NB4 (cell line): ENCODE measurements around the gene SNRK.

Experiments used
- MAX ChIP-seq: IDR thresholded peaks from 2 replicates; pipeline ENCODE4 v1.6.1; 2011; ENCODE audit warnings: low read depth, low read length
- MYC ChIP-seq: IDR thresholded peaks from 2 replicates; pipeline ENCODE4 v1.6.1; 2011; ENCODE audit warnings: low read depth, low read length
- POLR2A ChIP-seq: IDR thresholded peaks from 2 replicates; pipeline ENCODE4 v1.6.1; 2011; ENCODE audit warnings: mild to moderate bottlenecking; ENCODE audit not compliant: insufficient read length; ENCODE audit errors: extremely low read depth
- TF ChIP-seq, protein P1 (sequence below): IDR thresholded peaks from one replicate; pipeline ENCODE4 v1.5.1; 2012; ENCODE audit warnings: low read depth, low read length

GRCh38 chr3:43323541-43323940 lies 37.2 kb downstream of the SNRK start:
- TF ChIP-seq, protein P1, sequence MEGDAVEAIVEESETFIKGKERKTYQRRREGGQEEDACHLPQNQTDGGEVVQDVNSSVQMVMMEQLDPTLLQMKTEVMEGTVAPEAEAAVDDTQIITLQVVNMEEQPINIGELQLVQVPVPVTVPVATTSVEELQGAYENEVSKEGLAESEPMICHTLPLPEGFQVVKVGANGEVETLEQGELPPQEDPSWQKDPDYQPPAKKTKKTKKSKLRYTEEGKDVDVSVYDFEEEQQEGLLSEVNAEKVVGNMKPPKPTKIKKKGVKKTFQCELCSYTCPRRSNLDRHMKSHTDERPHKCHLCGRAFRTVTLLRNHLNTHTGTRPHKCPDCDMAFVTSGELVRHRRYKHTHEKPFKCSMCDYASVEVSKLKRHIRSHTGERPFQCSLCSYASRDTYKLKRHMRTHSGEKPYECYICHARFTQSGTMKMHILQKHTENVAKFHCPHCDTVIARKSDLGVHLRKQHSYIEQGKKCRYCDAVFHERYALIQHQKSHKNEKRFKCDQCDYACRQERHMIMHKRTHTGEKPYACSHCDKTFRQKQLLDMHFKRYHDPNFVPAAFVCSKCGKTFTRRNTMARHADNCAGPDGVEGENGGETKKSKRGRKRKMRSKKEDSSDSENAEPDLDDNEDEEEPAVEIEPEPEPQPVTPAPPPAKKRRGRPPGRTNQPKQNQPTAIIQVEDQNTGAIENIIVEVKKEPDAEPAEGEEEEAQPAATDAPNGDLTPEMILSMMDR, result no peak
- TF ChIP-seq POLR2A, result no peak
- TF ChIP-seq MYC, result no peak
- no peak for TF ChIP-seq MAX
